Anterior cingulate cortex (tissue), 58 donors: ENCODE measurements around the gene EXOC3.
A peak's percentile ranks its signal among the peaks of the same experiment; 100 is the strongest.
"Not testable (repeated sequence)": the region's sequence is repeated elsewhere in the genome, so short reads cannot be mapped to it uniquely, and the experiment has no call there.

ENCODE experiments used
- DNase-seq, 58 donors: peaks; one replicate each; lab custom pipeline; 2025; lab: John Stamatoyannopoulos, UW

Gene EXOC3

GRCh38 chr5:442335-443238, at the start of gene EXOC3:
TSS of gene EXOC3 (plus strand) at chr5:443176. CDS start at chr5:446206, 3,030 bp downstream.
- peak in 54 of 58 donors; percentile 18 to 82 (median 60) for DNase-seq

- DNase-seq, result no peak
Measured at GRCh38 chr5:393846-394275, 49.1 kb upstream of the EXOC3 start.

GRCh38 chr5:394671-395155, 48.3 kb upstream of the EXOC3 start:
- DNase-seq, result no peak

- DNase-seq, result no peak
Measured at GRCh38 chr5:395156-395920, 47.6 kb upstream of the EXOC3 start.

- DNase-seq, result no peak
Measured at GRCh38 chr5:395921-396530, 47.0 kb upstream of the EXOC3 start.

GRCh38 chr5:396531-396961, 46.4 kb upstream of the EXOC3 start:
- no peak for DNase-seq

- not testable (repeated sequence) for DNase-seq
Measured at GRCh38 chr5:398141-398474, 44.9 kb upstream of the EXOC3 start.

GRCh38 chr5:398475-399295, 44.3 kb upstream of the EXOC3 start:
- no peak for DNase-seq

GRCh38 chr5:399296-400281, 43.4 kb upstream of the EXOC3 start:
- peak in 28 of 58 donors; percentile 9 to 53 (median 31) for DNase-seq

- no peak for DNase-seq
Measured at GRCh38 chr5:400282-401145, 42.5 kb upstream of the EXOC3 start.

GRCh38 chr5:401146-402034, 41.6 kb upstream of the EXOC3 start:
- DNase-seq, result no peak

GRCh38 chr5:402219-402614, 40.8 kb upstream of the EXOC3 start:
- DNase-seq, result not testable (repeated sequence)

GRCh38 chr5:402615-403359, 40.2 kb upstream of the EXOC3 start:
- DNase-seq, result no peak

- no peak for DNase-seq
Measured at GRCh38 chr5:403995-404394, 39.0 kb upstream of the EXOC3 start.

- DNase-seq, result no peak
Measured at GRCh38 chr5:404666-405241, 38.2 kb upstream of the EXOC3 start.

- DNase-seq, result no peak
Measured at GRCh38 chr5:405421-405820, 37.6 kb upstream of the EXOC3 start.
